ENCODE measurements around the gene WSB1. TPM values are rescaled to one million over a fixed set of nuclear protein-coding genes. Genes with fewer than 3 reads are reported as not detected.
A peak's percentile ranks its signal among the peaks of the same experiment; 100 is the strongest.

Gene WSB1
- total RNA-seq, 2 experiments from 2014 or later = 145 to 190 TPM

- peak overlapping the region; percentile 21 for H3K27ac Mint-ChIP-seq
Measured at GRCh38 chr17:27351759-27352158, 57.8 kb downstream of the WSB1 start.

GRCh38 chr17:27352448-27353032 lies 58.6 kb downstream of the WSB1 start:
- peaks cover 30% of the 10 kb centered on the region for H3K4me1 Mint-ChIP-seq

More at GRCh38 chr17:27351759-27352158, 57.8 kb downstream of the WSB1 start:
- no peaks in the 10 kb centered on the region for H3K27me3 Mint-ChIP-seq
- no peak overlapping the region for H3K4me3 Mint-ChIP-seq
- ChIA-PET CTCF (interaction anchor here (0.8 to 1.4 kb wide), 6 partner anchors 19 to 267 kb away, joined by 3 to 6 read pairs (median 4); no protein-coding TSS in a partner anchor), POLR2A (no interaction called here)
- H3K9me3 Mint-ChIP-seq (ENCODE audit: low read depth) = no peaks in the 10 kb centered on the region
- no peak for ATAC-seq
- intact Hi-C loops (cut with DNase I, micrococcal nuclease) = loop anchor here in 1 of 2 experiments (2.0 to 10.0 kb wide), 5 partner anchors 106 to 541 kb away; partner anchors contain the start of genes KSR1 and LYRM9
- no peak for DNase-seq
- peaks cover 30% of the 10 kb centered on the region for H3K4me1 Mint-ChIP-seq
- H3K36me3 Mint-ChIP-seq (ENCODE audit: low read depth) = peaks cover 4% of the 10 kb centered on the region

GRCh38 chr17:27353033-27353460 lies 59.1 kb downstream of the WSB1 start:
- no peak for DNase-seq
- CTCF ChIA-PET = interaction anchor here (0.9 to 1.4 kb wide), 3 partner anchors 61 to 302 kb away, joined by 3 to 6 read pairs (median 3); no protein-coding TSS in a partner anchor
- intact Hi-C loops (cut with DNase I, micrococcal nuclease) = loop anchor here (1.0 to 10.0 kb wide), 14 partner anchors 21 to 539 kb away; partner anchors contain the start of genes KSR1 (in 2 of the 2), WSB1 (in 2 of the 2) and LYRM9 (in 1 of the 2)
- H3K4me3 Mint-ChIP-seq = peak overlapping the region; percentile 85
- H3K27ac Mint-ChIP-seq = peak overlapping the region; percentile 95
- POLR2A ChIA-PET = no interaction called here
- ATAC-seq = no peak
- peaks cover 4% of the 10 kb centered on the region for H3K36me3 Mint-ChIP-seq (ENCODE audit: low read depth)
- no peaks in the 10 kb centered on the region for H3K9me3 Mint-ChIP-seq (ENCODE audit: low read depth)
- peaks cover 30% of the 10 kb centered on the region for H3K4me1 Mint-ChIP-seq
- no peaks in the 10 kb centered on the region for H3K27me3 Mint-ChIP-seq

More at GRCh38 chr17:27352448-27353032, 58.6 kb downstream of the WSB1 start:
- ChIA-PET POLR2A (no interaction called here), CTCF (interaction anchor here (0.6 to 1.4 kb wide), 8 partner anchors 20 to 302 kb away, joined by 3 to 6 read pairs (median 3); no protein-coding TSS in a partner anchor)
- Mint-ChIP-seq H3K9me3 (ENCODE audit: low read depth) (no peaks in the 10 kb centered on the region), H3K27ac (peak overlapping the region; percentile 95), H3K36me3 (ENCODE audit: low read depth) (peaks cover 4% of the 10 kb centered on the region), H3K4me3 (peak overlapping the region; percentile 85), H3K27me3 (no peaks in the 10 kb centered on the region)
- no peak for DNase-seq
- ATAC-seq = no peak
- intact Hi-C loops (cut with DNase I, micrococcal nuclease) = loop anchor here (1.0 to 10.0 kb wide), 14 partner anchors 20 to 540 kb away; partner anchors contain the start of genes KSR1 (in 2 of the 2), WSB1 (in 2 of the 2) and LYRM9 (in 1 of the 2)

- Mint-ChIP-seq H3K9me3 (ENCODE audit: low read depth) (no peaks in the 10 kb centered on the region), H3K36me3 (ENCODE audit: low read depth) (peaks cover 4% of the 10 kb centered on the region), H3K27ac (peak overlapping the region; percentile 95), H3K4me1 (peaks cover 25% of the 10 kb centered on the region), H3K27me3 (no peaks in the 10 kb centered on the region), H3K4me3 (peak overlapping the region; percentile 85)
- ChIA-PET POLR2A (no interaction called here), CTCF (interaction anchor here (0.7 to 1.9 kb wide), 10 partner anchors 10 to 295 kb away, joined by 3 to 16 read pairs (median 4); no protein-coding TSS in a partner anchor)
- DNase-seq (peak; percentile 94), ATAC-seq (peak; percentile 90)
- intact Hi-C loops (cut with DNase I, micrococcal nuclease) = loop anchor here (1.0 to 10.0 kb wide), 15 partner anchors 21 to 539 kb away; partner anchors contain the start of genes KSR1 (in 2 of the 2), WSB1 (in 2 of the 2) and LYRM9 (in 1 of the 2)
Measured at GRCh38 chr17:27353461-27354050, 59.6 kb downstream of the WSB1 start.

GRCh38 chr17:27354051-27354490 lies 60.2 kb downstream of the WSB1 start:
- H3K36me3 Mint-ChIP-seq (ENCODE audit: low read depth) = peaks cover 4% of the 10 kb centered on the region
- ATAC-seq (no peak), DNase-seq (no peak)
- ChIA-PET CTCF (interaction anchor here (0.6 to 2.0 kb wide), 19 partner anchors 10 to 300 kb away, joined by 3 to 16 read pairs (median 4); no protein-coding TSS in a partner anchor), POLR2A (interaction anchor here (0.9 kb wide), 1 partner anchor 59 kb away, joined by 4 read pairs; no protein-coding TSS in a partner anchor)
- intact Hi-C loops (cut with DNase I, micrococcal nuclease) = loop anchor here (1.0 to 10.0 kb wide), 5 partner anchors 103 to 538 kb away; partner anchors contain the start of genes KSR1 (in 1 of the 2) and LYRM9 (in 1 of the 2)
- H3K4me1 Mint-ChIP-seq = peaks cover 23% of the 10 kb centered on the region
- no peaks in the 10 kb centered on the region for H3K9me3 Mint-ChIP-seq (ENCODE audit: low read depth)
- peak overlapping the region; percentile 85 for H3K4me3 Mint-ChIP-seq
- H3K27ac Mint-ChIP-seq = peak overlapping the region; percentile 80
- no peaks in the 10 kb centered on the region for H3K27me3 Mint-ChIP-seq

- H3K4me3 Mint-ChIP-seq = peak overlapping the region; percentile 85
- H3K27me3 Mint-ChIP-seq = no peaks in the 10 kb centered on the region
- DNase-seq (peak; percentile 21), ATAC-seq (no peak)
- H3K36me3 Mint-ChIP-seq (ENCODE audit: low read depth) = peaks cover 4% of the 10 kb centered on the region
- peak overlapping the region; percentile 80 for H3K27ac Mint-ChIP-seq
- ChIA-PET CTCF (interaction anchor here (0.6 to 2.0 kb wide), 20 partner anchors 9 to 300 kb away, joined by 3 to 16 read pairs (median 4); no protein-coding TSS in a partner anchor), POLR2A (interaction anchor here (0.7 to 0.9 kb wide), 2 partner anchors 59 to 118 kb away, joined by 3 to 4 read pairs; no protein-coding TSS in a partner anchor)
- H3K4me1 Mint-ChIP-seq = peaks cover 23% of the 10 kb centered on the region
- intact Hi-C loops (cut with DNase I, micrococcal nuclease) = loop anchor here (1.0 to 10.0 kb wide), 5 partner anchors 103 to 538 kb away; partner anchors contain the start of genes KSR1 (in 1 of the 2) and LYRM9 (in 1 of the 2)
- no peaks in the 10 kb centered on the region for H3K9me3 Mint-ChIP-seq (ENCODE audit: low read depth)
Measured at GRCh38 chr17:27354491-27355081, 60.7 kb downstream of the WSB1 start.

GRCh38 chr17:27355419-27355818 lies 61.5 kb downstream of the WSB1 start:
- peaks cover 4% of the 10 kb centered on the region for H3K36me3 Mint-ChIP-seq (ENCODE audit: low read depth)
- DNase-seq (no peak), ATAC-seq (no peak)
- H3K27ac Mint-ChIP-seq = no peak overlapping the region
- intact Hi-C loops (cut with DNase I, micrococcal nuclease) = loop anchor here in 1 of 2 experiments (10.0 kb wide), 1 partner anchor 189 kb away; no protein-coding TSS in a partner anchor
- ChIA-PET CTCF (interaction anchor here (0.6 to 2.0 kb wide), 11 partner anchors 11 to 293 kb away, joined by 3 to 16 read pairs (median 5); no protein-coding TSS in a partner anchor), POLR2A (no interaction called here)
- no peaks in the 10 kb centered on the region for H3K9me3 Mint-ChIP-seq (ENCODE audit: low read depth)
- no peak overlapping the region for H3K4me3 Mint-ChIP-seq
- no peaks in the 10 kb centered on the region for H3K27me3 Mint-ChIP-seq
- peaks cover 24% of the 10 kb centered on the region for H3K4me1 Mint-ChIP-seq

- H3K4me1 Mint-ChIP-seq = peaks cover 28% of the 10 kb centered on the region
- H3K4me3 Mint-ChIP-seq = no peak overlapping the region
- no peaks in the 10 kb centered on the region for H3K9me3 Mint-ChIP-seq (ENCODE audit: low read depth)
- ChIA-PET CTCF (interaction anchor here (0.6 to 2.0 kb wide), 5 partner anchors 23 to 265 kb away, joined by 3 to 12 read pairs (median 4); no protein-coding TSS in a partner anchor), POLR2A (no interaction called here)
- H3K27me3 Mint-ChIP-seq = no peaks in the 10 kb centered on the region
- ATAC-seq = no peak
- H3K36me3 Mint-ChIP-seq (ENCODE audit: low read depth) = peaks cover 4% of the 10 kb centered on the region
- H3K27ac Mint-ChIP-seq = no peak overlapping the region
- DNase-seq = no peak
- intact Hi-C loops (cut with DNase I, micrococcal nuclease) = loop anchor here in 1 of 2 experiments (10.0 kb wide), 1 partner anchor 189 kb away; no protein-coding TSS in a partner anchor
Measured at GRCh38 chr17:27356091-27356705, 62.3 kb downstream of the WSB1 start.

- intact Hi-C loops (cut with DNase I, micrococcal nuclease) = loop anchor here in 1 of 2 experiments (10.0 kb wide), 1 partner anchor 188 kb away; no protein-coding TSS in a partner anchor
- Mint-ChIP-seq H3K27ac (no peak overlapping the region), H3K9me3 (ENCODE audit: low read depth) (no peaks in the 10 kb centered on the region), H3K27me3 (no peaks in the 10 kb centered on the region), H3K36me3 (ENCODE audit: low read depth) (peaks cover 4% of the 10 kb centered on the region), H3K4me3 (no peak overlapping the region), H3K4me1 (peaks cover 22% of the 10 kb centered on the region)
- ChIA-PET POLR2A (no interaction called here), CTCF (interaction anchor here (0.6 to 1.5 kb wide), 2 partner anchors 10 to 243 kb away, joined by 4 to 6 read pairs; no protein-coding TSS in a partner anchor)
- ATAC-seq = no peak
- DNase-seq = no peak
Measured at GRCh38 chr17:27357236-27357635, 63.3 kb downstream of the WSB1 start.

GRCh38 chr17:27360507-27360906 lies 66.6 kb downstream of the WSB1 start:
- ATAC-seq (no peak), DNase-seq (no peak)
- Mint-ChIP-seq H3K4me3 (no peak overlapping the region), H3K27ac (no peak overlapping the region), H3K4me1 (peaks cover 9% of the 10 kb centered on the region), H3K36me3 (ENCODE audit: low read depth) (no peaks in the 10 kb centered on the region), H3K9me3 (ENCODE audit: low read depth) (no peaks in the 10 kb centered on the region), H3K27me3 (no peaks in the 10 kb centered on the region)
- intact Hi-C loops (cut with DNase I, micrococcal nuclease) = no loop called here
- POLR2A ChIA-PET = no interaction called here
- CTCF ChIA-PET = interaction anchor here (0.8 to 1.7 kb wide), 6 partner anchors 24 to 288 kb away, joined by 3 to 8 read pairs (median 4); no protein-coding TSS in a partner anchor
